Liver (tissue), 9 donors: Measurements from ENCODE around the gene PRPSAP1. TPM values are rescaled to one million over a fixed set of nuclear protein-coding genes. Genes with fewer than 3 reads are reported as not detected.

Source experiments
- DNase-seq: peaks from one replicate; pipeline ENCODE4 v3.0.0-alpha.2; 2017; ENCODE audit warnings: low spot score
- H3K27ac ChIP-seq, 2 donors: one replicate each; pipeline ENCODE4 v1.7.0; 2013; ENCODE audit warnings: inconsistent platforms in 2 of 2, low read length in 2 of 2, control low read depth in 1 of 2, low read depth in 1 of 2, mild to moderate bottlenecking in 1 of 2
- H3K27me3 ChIP-seq, 4 donors: one replicate each; pipeline versions ENCODE4 v1.6.1 to v1.7.0; 2013; ENCODE audit warnings: low read length in 3 of 4, inconsistent platforms in 1 of 4, mild to moderate bottlenecking in 1 of 4, moderate library complexity in 1 of 4; ENCODE audit not compliant: control insufficient read depth in 4 of 4, insufficient read depth in 4 of 4
- H3K36me3 ChIP-seq, 4 donors: one replicate each; pipeline versions ENCODE4 v1.6.1 to v1.7.0; 2013; ENCODE audit warnings: low read length in 3 of 4, mild to moderate bottlenecking in 3 of 4, low read depth in 1 of 4, moderate library complexity in 1 of 4; ENCODE audit not compliant: control insufficient read depth in 4 of 4, insufficient read depth in 3 of 4
- H3K4me1 ChIP-seq, 4 donors: one replicate each; pipeline versions ENCODE4 v1.6.1 to v1.7.0; 2013; ENCODE audit warnings: low read length in 3 of 4, mild to moderate bottlenecking in 3 of 4, moderate library complexity in 1 of 4; ENCODE audit not compliant: control insufficient read depth in 4 of 4, insufficient read depth in 4 of 4
- H3K4me3 ChIP-seq, 3 donors: one replicate each; pipeline versions ENCODE4 v1.6.1 to v1.7.0; 2013; ENCODE audit warnings: low read length in 3 of 3, control low read depth in 1 of 3, low read depth in 1 of 3, mild to moderate bottlenecking in 1 of 3
- H3K9ac ChIP-seq, 2 donors: one replicate each; pipeline ENCODE4 v1.7.0; 2013; ENCODE audit warnings: low read length in 2 of 2, mild to moderate bottlenecking in 2 of 2, moderate library complexity in 2 of 2, control low read depth in 1 of 2, low read depth in 1 of 2
- H3K9me3 ChIP-seq, 4 donors: one replicate each; pipeline versions ENCODE4 v1.6.1 to v1.7.0; 2013; ENCODE audit warnings: low read length in 3 of 4; ENCODE audit not compliant: control insufficient read depth in 4 of 4
- ATF3 ChIP-seq: IDR thresholded peaks from 2 replicates; pipeline ENCODE4 v1.6.1; 2016; ENCODE audit warnings: antibody characterized with exemption
- CTCF ChIP-seq: fragments of 150-350 bp; IDR thresholded peaks from 2 replicates; pipeline ENCODE4 v1.5.1; 2017; ENCODE audit warnings: improper control_type of control experiment, low read depth, low read length; ENCODE audit not compliant: missing input control
- FOXA2 ChIP-seq: IDR thresholded peaks from 2 replicates; pipeline ENCODE4 v1.6.1; 2016; ENCODE audit warnings: antibody characterized with exemption
- GABPA ChIP-seq, 2 donors: IDR thresholded peaks in 1 of 2; conservative IDR thresholded peaks in 1 of 2; 2 replicates each; pipeline ENCODE4 v1.6.1; 2016; ENCODE audit warnings: antibody characterized with exemption in 2 of 2, mild to moderate bottlenecking in 1 of 2, moderate library complexity in 1 of 2
- HNF4A ChIP-seq, 2 donors: conservative IDR thresholded peaks; 2 replicates each; pipeline ENCODE4 v1.6.1; 2016; ENCODE audit warnings: antibody characterized with exemption in 2 of 2, mild to moderate bottlenecking in 2 of 2
- HNF4G ChIP-seq: IDR thresholded peaks from 2 replicates; pipeline ENCODE4 v1.6.1; 2016; ENCODE audit warnings: antibody characterized with exemption
- JUND ChIP-seq, 2 donors: IDR thresholded peaks; 2 replicates each; pipeline ENCODE4 v1.6.1; 2016; ENCODE audit warnings: antibody characterized with exemption in 2 of 2
- MAX ChIP-seq: IDR thresholded peaks from 2 replicates; pipeline ENCODE4 v1.6.1; 2016; ENCODE audit warnings: antibody characterized with exemption
- REST ChIP-seq: IDR thresholded peaks from 2 replicates; pipeline ENCODE4 v1.6.1; 2016; ENCODE audit warnings: antibody characterized with exemption, mild to moderate bottlenecking
- RXRA ChIP-seq, 2 donors: IDR thresholded peaks; 2 replicates each; pipeline ENCODE4 v1.6.1; 2017 to 2018; ENCODE audit warnings: antibody characterized with exemption in 2 of 2, mild to moderate bottlenecking in 1 of 2
- SP1 ChIP-seq: IDR thresholded peaks from 2 replicates; pipeline ENCODE4 v1.6.1; 2018; ENCODE audit warnings: antibody characterized with exemption, mild to moderate bottlenecking
- TAF1 ChIP-seq: conservative IDR thresholded peaks from 2 replicates; pipeline ENCODE4 v1.6.1; 2016; ENCODE audit warnings: antibody characterized with exemption, mild to moderate bottlenecking
- YY1 ChIP-seq: IDR thresholded peaks from 2 replicates; pipeline ENCODE4 v1.6.1; 2016; ENCODE audit warnings: antibody characterized with exemption, mild to moderate bottlenecking
- WGBS: extraction: QIAGEN DNeasy Blood & Tissue Kit; methylation state at CpG from one replicate; pipeline ENCODE4 v1.1.7; 2013; 5-methylcytosine and 5-hydroxymethylcytosine counted together
- polyA plus RNA-seq, 2 donors: library from polyadenylated mRNA; stranded (reverse) in 1 of 2; unstranded in 1 of 2; fragments of 200-250 nt in 1 of 2; fragments of >200 nt in 1 of 2; fragmentation: Nextera tagmentation in 1 of 2; extraction: Ambion mirVana in 1 of 2; gene quantifications; one replicate each; pipeline versions ENCODE4 v1.2.1 to v1.2.3, GENCODE V29; 2013 to 2015
- total RNA-seq, 2 donors: library from RNA; depleted of rRNA; stranded (reverse); fragments of >200 nt; gene quantifications; one replicate each; pipeline ENCODE4 v1.2.3, GENCODE V29; 2014
- donor health status: healthy.
- donor health status: healthy.
- donor health status: healthy.
- donor health status: healthy.
- donor health status: healthy.

Gene PRPSAP1
- total and polyA plus RNA-seq, 4 donors: 21.4 to 78.1 (median 52.6) TPM

GRCh38 chr17:76384222-76384986, 30.7 kb upstream of the PRPSAP1 start, which contains the start of gene SPHK1:
Gene SPHK1 (plus strand): TSS chr17:76384609. CDS start chr17:76385645, 1,036 bp downstream.
- Histone ChIP-seq H3K4me3 (peak within 1 kb of the TSS; percentile 35 to 54 (median 46)), H3K9ac (peak within 1 kb of the TSS in 1 of 2 donors; percentile 39), H3K27ac (peak within 1 kb of the TSS; percentile 51 to 67), H3K27me3 (no peaks in the 10 kb centered on the region), H3K36me3 (no peaks in the 10 kb centered on the region), H3K4me1 (peaks cover 14 to 40% (median 29%) of the 10 kb centered on the region in 4 donors), H3K9me3 (no peaks in the 10 kb centered on the region)
- under 1% methylated on average over 118 of the region's 118 CpGs for WGBS
- no peak for TF ChIP-seq GABPA (IDR thresholded peaks at IDR 0.05 in 1 of 2, conservative IDR thresholded peaks at IDR 0.05 in 1 of 2)
- no peak for TF ChIP-seq HNF4A (conservative IDR thresholded peaks at IDR 0.05)
- no peak for TF ChIP-seq ATF3
- TF ChIP-seq HNF4G: no peak
- no peak for TF ChIP-seq CTCF
- no peak for TF ChIP-seq REST
- no peak for TF ChIP-seq RXRA (IDR thresholded peaks at IDR 0.05)
- no peak for TF ChIP-seq JUND (IDR thresholded peaks at IDR 0.05)
- TF ChIP-seq MAX: no peak
- peak; percentile 81 for DNase-seq

GRCh38 chr17:76383546-76384221, 30.0 kb upstream of the PRPSAP1 start:
- H3K27me3 ChIP-seq: no peaks in the 10 kb centered on the region
- H3K36me3 ChIP-seq: no peaks in the 10 kb centered on the region
- peak; percentile 57 for DNase-seq
- under 1% methylated on average over 65 of the region's 65 CpGs for WGBS
- TF ChIP-seq CTCF (no peak), GABPA (IDR thresholded peaks at IDR 0.05 in 1 of 2, conservative IDR thresholded peaks at IDR 0.05 in 1 of 2) (no peak), FOXA2 (no peak), MAX (no peak), SP1 (no peak), HNF4A (conservative IDR thresholded peaks at IDR 0.05) (no peak), TAF1 (no peak), REST (no peak), YY1 (no peak), JUND (IDR thresholded peaks at IDR 0.05) (no peak), RXRA (IDR thresholded peaks at IDR 0.05) (no peak)
- H3K27ac ChIP-seq: peak overlapping the region; percentile 15 to 67
- peak overlapping the region in 1 of 2 donors; percentile 37 for H3K9ac ChIP-seq
- no peaks in the 10 kb centered on the region for H3K9me3 ChIP-seq
- peaks cover 14 to 40% (median 29%) of the 10 kb centered on the region in 4 donors for H3K4me1 ChIP-seq
- H3K4me3 ChIP-seq: peak overlapping the region; percentile 35 to 54 (median 46)
